Natural killer cell treated with Interleukin-12 subunit alpha and Interleukin-12 subunit beta and Interleukin-15 and Interleukin-18, amount 100 ng/mL, for 72 hours (primary cell): Measurements from ENCODE around the gene PACRG. TPM values are rescaled to one million over a fixed set of nuclear protein-coding genes. Genes with fewer than 3 reads are reported as not detected.

ENCODE experiments used
- ATAC-seq, 2 donors: fragments of 150-1000 bp; cut with Tn5 transposase in 1 of 2; sonication (Bioruptor Pico), chemical (Tn5 transposase) in 1 of 2; 2 replicates each; pipeline ENCODE4 v1.10.0; 2021
- DNase-seq: peaks from one replicate; pipeline ENCODE4 v3.0.0; 2022; ENCODE audit warnings: low spot score
- H3K27ac Mint-ChIP-seq, 2 donors: 1 replicate in 1 of 2; 2 replicates in 1 of 2; pipeline ENCODE4 v1.8.0; 2022; ENCODE audit warnings: mixed read lengths in 2 of 2, mild to moderate bottlenecking in 1 of 2, moderate library complexity in 1 of 2
- H3K27me3 Mint-ChIP-seq, 2 donors: 1 replicate in 1 of 2; 2 replicates in 1 of 2; pipeline ENCODE4 v1.8.0; 2022; ENCODE audit warnings: mixed read lengths in 2 of 2
- H3K36me3 Mint-ChIP-seq: one replicate; pipeline ENCODE4 v1.8.0; 2022; ENCODE audit warnings: mixed read lengths
- H3K4me1 Mint-ChIP-seq, 2 donors: 1 replicate in 1 of 2; 2 replicates in 1 of 2; pipeline ENCODE4 v1.8.0; 2022; ENCODE audit warnings: low read depth in 2 of 2, mixed read lengths in 2 of 2, mild to moderate bottlenecking in 1 of 2
- H3K4me3 Mint-ChIP-seq: one replicate; pipeline ENCODE4 v1.8.0; 2022; ENCODE audit warnings: mixed read lengths
- H3K9me3 Mint-ChIP-seq: 2 replicates; pipeline ENCODE4 v1.8.0; 2022; ENCODE audit warnings: mixed read lengths
- total RNA-seq, 2 donors: library from RNA; stranded (reverse); gene quantifications; one replicate each; pipeline ENCODE4 v1.2.3, GENCODE V29; 2022

The PACRG gene
- total RNA-seq, 2 donors from 2014 or later = not detected

GRCh38 chr6:163338671-163339405 lies 611.1 kb downstream of the PACRG start:
- no peaks in the 10 kb centered on the region for H3K4me1 Mint-ChIP-seq
- no peak overlapping the region for H3K4me3 Mint-ChIP-seq
- no peaks in the 10 kb centered on the region for H3K36me3 Mint-ChIP-seq
- no peaks in the 10 kb centered on the region for H3K9me3 Mint-ChIP-seq
- ATAC-seq (no peak), DNase-seq (no peak)
- H3K27ac Mint-ChIP-seq = no peak overlapping the region
- H3K27me3 Mint-ChIP-seq = peaks cover 0 to 8% of the 10 kb centered on the region in 2 donors

- Mint-ChIP-seq H3K4me1 (no peaks in the 10 kb centered on the region), H3K4me3 (no peak overlapping the region), H3K36me3 (no peaks in the 10 kb centered on the region), H3K9me3 (no peaks in the 10 kb centered on the region), H3K27me3 (peaks cover 0 to 8% of the 10 kb centered on the region in 2 donors), H3K27ac (no peak overlapping the region)
- ATAC-seq (no peak), DNase-seq (no peak)
Observed at GRCh38 chr6:163339466-163339865, 611.7 kb downstream of the PACRG start.

GRCh38 chr6:163340201-163340887 lies 612.6 kb downstream of the PACRG start:
- H3K27ac Mint-ChIP-seq = no peak overlapping the region
- ATAC-seq (no peak), DNase-seq (no peak)
- H3K4me3 Mint-ChIP-seq = no peak overlapping the region
- H3K27me3 Mint-ChIP-seq = peaks cover 0 to 5% of the 10 kb centered on the region in 2 donors
- no peaks in the 10 kb centered on the region for H3K36me3 Mint-ChIP-seq
- no peaks in the 10 kb centered on the region for H3K9me3 Mint-ChIP-seq
- no peaks in the 10 kb centered on the region for H3K4me1 Mint-ChIP-seq

GRCh38 chr6:163341224-163342061 lies 613.7 kb downstream of the PACRG start:
- Mint-ChIP-seq H3K27ac (no peak overlapping the region), H3K4me3 (no peak overlapping the region), H3K9me3 (no peaks in the 10 kb centered on the region), H3K27me3 (peaks cover 0 to 4% of the 10 kb centered on the region in 2 donors), H3K4me1 (no peaks in the 10 kb centered on the region), H3K36me3 (no peaks in the 10 kb centered on the region)
- DNase-seq = peak; percentile 34
- ATAC-seq = no peak

GRCh38 chr6:163342571-163343539 lies 615.1 kb downstream of the PACRG start:
- DNase-seq (peak; percentile 49), ATAC-seq (no peak)
- no peaks in the 10 kb centered on the region for H3K27me3 Mint-ChIP-seq
- H3K36me3 Mint-ChIP-seq = no peaks in the 10 kb centered on the region
- no peak overlapping the region for H3K27ac Mint-ChIP-seq
- H3K4me3 Mint-ChIP-seq = no peak overlapping the region
- H3K4me1 Mint-ChIP-seq = no peaks in the 10 kb centered on the region
- no peaks in the 10 kb centered on the region for H3K9me3 Mint-ChIP-seq

GRCh38 chr6:163343609-163344008 lies 615.8 kb downstream of the PACRG start:
- Mint-ChIP-seq H3K4me1 (no peaks in the 10 kb centered on the region), H3K27ac (no peak overlapping the region), H3K9me3 (no peaks in the 10 kb centered on the region), H3K4me3 (no peak overlapping the region), H3K36me3 (no peaks in the 10 kb centered on the region), H3K27me3 (no peaks in the 10 kb centered on the region)
- DNase-seq (no peak), ATAC-seq (no peak)

GRCh38 chr6:163344411-163344810 lies 616.6 kb downstream of the PACRG start:
- Mint-ChIP-seq H3K4me3 (no peak overlapping the region), H3K27ac (no peak overlapping the region), H3K9me3 (no peaks in the 10 kb centered on the region), H3K36me3 (no peaks in the 10 kb centered on the region), H3K27me3 (no peaks in the 10 kb centered on the region), H3K4me1 (no peaks in the 10 kb centered on the region)
- ATAC-seq (no peak), DNase-seq (no peak)

GRCh38 chr6:163345931-163346330 lies 618.2 kb downstream of the PACRG start:
- Mint-ChIP-seq H3K4me1 (no peaks in the 10 kb centered on the region), H3K27me3 (no peaks in the 10 kb centered on the region), H3K9me3 (no peaks in the 10 kb centered on the region), H3K36me3 (no peaks in the 10 kb centered on the region), H3K27ac (no peak overlapping the region), H3K4me3 (no peak overlapping the region)
- DNase-seq (peak; percentile 46), ATAC-seq (no peak)

GRCh38 chr6:163346497-163346961 lies 618.8 kb downstream of the PACRG start:
- no peak overlapping the region for H3K27ac Mint-ChIP-seq

GRCh38 chr6:163347021-163347446 lies 619.3 kb downstream of the PACRG start:
- Mint-ChIP-seq H3K9me3 (no peaks in the 10 kb centered on the region), H3K4me1 (no peaks in the 10 kb centered on the region), H3K4me3 (no peak overlapping the region), H3K36me3 (no peaks in the 10 kb centered on the region), H3K27me3 (no peaks in the 10 kb centered on the region), H3K27ac (no peak overlapping the region)
- ATAC-seq = no peak
- DNase-seq = peak; percentile 25

More at GRCh38 chr6:163346497-163346961, 618.8 kb downstream of the PACRG start:
- ATAC-seq = no peak
- H3K4me1 Mint-ChIP-seq = no peaks in the 10 kb centered on the region
- no peaks in the 10 kb centered on the region for H3K27me3 Mint-ChIP-seq
- peak; percentile 31 for DNase-seq
- H3K9me3 Mint-ChIP-seq = no peaks in the 10 kb centered on the region
- no peak overlapping the region for H3K4me3 Mint-ChIP-seq
- no peaks in the 10 kb centered on the region for H3K36me3 Mint-ChIP-seq

- Mint-ChIP-seq H3K4me3 (no peak overlapping the region), H3K27ac (no peak overlapping the region)
- peak; percentile 16 for DNase-seq
Observed at GRCh38 chr6:163348789-163349680, 621.3 kb downstream of the PACRG start.

GRCh38 chr6:163349696-163350095 lies 621.9 kb downstream of the PACRG start:
- Mint-ChIP-seq H3K36me3 (no peaks in the 10 kb centered on the region), H3K27me3 (peaks cover 0 to 2% of the 10 kb centered on the region in 2 donors), H3K27ac (no peak overlapping the region), H3K9me3 (no peaks in the 10 kb centered on the region), H3K4me3 (no peak overlapping the region), H3K4me1 (no peaks in the 10 kb centered on the region)
- no peak for DNase-seq
- peak in 1 of 2 donors; percentile 12 for ATAC-seq

More at GRCh38 chr6:163348789-163349680, 621.3 kb downstream of the PACRG start:
- no peaks in the 10 kb centered on the region for H3K4me1 Mint-ChIP-seq
- H3K9me3 Mint-ChIP-seq = no peaks in the 10 kb centered on the region
- peaks cover 0 to 2% of the 10 kb centered on the region in 2 donors for H3K27me3 Mint-ChIP-seq
- ATAC-seq = peak in 1 of 2 donors; percentile 47
- no peaks in the 10 kb centered on the region for H3K36me3 Mint-ChIP-seq
